HG03064 (cell line): Measurements from ENCODE around the gene SHMT1.
"Not testable (repeated sequence)": the region's sequence is repeated elsewhere in the genome, so short reads cannot be mapped to it uniquely, and the experiment has no call there.

Source experiments
- ATAC-seq: cut with Tn5 transposase; IDR thresholded peaks from one replicate; pipeline ENCODE4 v1.9.1; 2021; ENCODE audit warnings: low read depth; ENCODE audit not compliant: unreplicated experiment

Gene SHMT1

GRCh38 chr17:18363101-18364049 is at the start of gene SHMT1:
TSS of gene SHMT1 (minus strand) at chr17:18363550. CDS start at chr17:18355981, 7,569 bp downstream.
- peak; percentile 91 for ATAC-seq

DNA sequence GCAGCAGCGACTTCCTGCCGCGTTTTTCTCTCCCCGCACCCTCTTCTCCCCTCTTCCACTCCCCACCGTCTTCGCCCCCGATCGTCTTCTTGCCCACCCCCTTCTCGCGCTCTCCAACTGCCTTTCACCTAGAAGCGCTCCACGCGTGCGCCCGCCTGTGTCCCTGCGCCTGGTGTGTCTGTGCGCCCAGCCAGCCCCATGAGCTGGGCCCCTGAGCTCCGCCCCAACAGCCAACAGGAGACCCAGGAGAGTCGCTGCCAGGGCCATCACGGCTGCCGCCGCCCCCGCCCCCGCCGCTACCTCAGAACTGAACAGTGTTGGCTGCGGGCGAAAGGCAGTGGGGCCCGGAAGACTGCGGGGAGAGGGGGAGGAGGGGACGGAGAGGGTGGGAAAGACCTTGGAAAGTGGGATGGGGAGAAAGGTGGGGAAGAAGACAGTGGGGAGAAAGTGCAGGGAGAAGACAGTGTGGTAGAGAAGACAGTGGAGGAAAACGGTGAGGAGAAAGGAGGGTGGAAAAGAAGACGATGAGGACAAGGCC is 48.7 kb upstream of the SHMT1 start:
- not testable (repeated sequence) for ATAC-seq

DNA sequence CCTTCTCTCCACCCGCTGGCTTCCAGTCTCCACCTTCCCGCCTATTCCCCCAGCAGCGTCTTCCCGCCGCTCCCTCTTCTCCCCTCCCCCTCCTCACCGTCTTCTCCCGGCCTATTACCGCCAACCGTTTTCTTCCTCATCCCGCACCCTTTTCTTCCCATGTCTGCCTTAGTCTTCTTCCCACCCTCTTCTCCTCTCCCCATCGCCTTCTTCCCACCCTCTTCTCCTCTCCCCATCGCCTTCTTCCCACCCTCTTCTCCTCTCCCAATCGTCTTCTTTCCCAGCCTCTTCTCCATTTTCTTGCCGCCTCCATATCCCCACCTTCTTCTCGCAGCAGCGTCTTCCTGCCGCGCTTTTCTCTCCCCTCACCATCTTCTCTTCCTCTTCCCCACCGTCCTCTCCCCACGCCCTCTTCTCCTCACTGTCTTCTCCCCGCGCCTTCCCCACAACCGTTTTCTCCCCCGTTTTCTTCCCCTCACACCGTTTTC is 48.1 kb upstream of the SHMT1 start:
- ATAC-seq, result not testable (repeated sequence)

DNA sequence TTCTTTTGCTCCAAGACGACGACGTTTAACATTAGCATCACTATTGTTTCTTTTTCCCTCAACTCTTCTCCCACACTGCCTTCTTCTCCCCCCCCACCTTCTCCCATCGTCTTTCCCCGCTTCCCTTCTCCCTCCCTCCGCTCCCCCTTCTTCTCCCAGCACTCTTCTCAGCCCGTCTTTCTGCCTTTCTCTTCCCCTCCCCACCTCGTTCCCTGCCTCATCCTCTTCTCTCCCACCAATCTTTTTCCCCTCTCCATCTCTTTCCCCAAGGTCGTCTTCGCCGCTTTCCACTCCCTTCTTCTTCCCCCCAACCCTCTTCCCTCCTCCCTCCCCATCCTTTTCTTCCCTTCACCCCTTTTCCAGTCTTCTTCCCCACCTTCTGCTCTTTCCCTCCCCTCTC is 47.4 kb upstream of the SHMT1 start:
- ATAC-seq, result not testable (repeated sequence)

GRCh38 chr17:18409321-18409720 is 46.0 kb upstream of the SHMT1 start:
- ATAC-seq, result not testable (repeated sequence)

DNA sequence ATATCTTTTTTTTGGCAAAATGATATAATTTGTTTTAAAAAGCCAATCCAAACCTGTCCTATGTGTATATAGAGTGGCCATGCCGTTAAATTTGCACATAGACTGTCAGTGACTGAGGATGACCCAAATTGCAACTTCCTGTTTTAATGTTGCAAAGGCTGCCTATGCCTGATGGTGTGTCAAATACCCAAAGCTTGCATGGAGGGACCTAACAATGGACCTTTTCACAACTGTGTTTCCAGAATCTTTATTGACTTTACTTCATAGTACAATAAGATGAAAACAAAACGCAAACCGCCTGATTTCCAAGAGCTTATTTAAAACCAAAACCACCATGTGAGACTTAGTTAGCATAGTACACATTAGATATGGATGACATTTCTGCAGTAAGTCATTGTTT is 45.6 kb upstream of the SHMT1 start:
- ATAC-seq, result not testable (repeated sequence)

DNA sequence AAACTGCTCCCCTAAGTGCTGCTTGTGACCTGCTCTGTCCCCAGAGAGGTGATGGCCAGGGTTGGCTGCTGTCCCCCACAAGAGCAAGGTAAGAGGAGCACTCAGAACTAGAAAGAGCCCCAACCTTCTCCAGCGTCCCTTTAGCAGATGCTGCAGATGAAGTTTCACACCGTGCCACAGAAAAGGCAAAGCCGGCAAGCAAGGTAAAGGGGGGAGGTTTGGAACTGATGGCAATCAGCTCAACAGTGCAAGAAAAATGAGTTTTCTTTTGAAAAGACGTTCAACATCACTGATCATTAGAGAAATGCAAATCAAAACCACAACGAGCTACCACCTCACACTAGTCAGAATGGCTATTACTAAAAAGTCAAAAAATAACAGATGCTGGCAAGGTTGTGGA is 40.3 kb upstream of the SHMT1 start:
- peak; percentile 96 for ATAC-seq

- not testable (repeated sequence) for ATAC-seq
Observed at GRCh38 chr17:18403166-18403565, 39.8 kb upstream of the SHMT1 start.

- not testable (repeated sequence) for ATAC-seq
Observed at GRCh38 chr17:18401872-18402590, 38.7 kb upstream of the SHMT1 start.

GRCh38 chr17:18388728-18389127 is 25.4 kb upstream of the SHMT1 start:
- not testable (repeated sequence) for ATAC-seq

- ATAC-seq, result not testable (repeated sequence)
Observed at GRCh38 chr17:18388266-18388665, 24.9 kb upstream of the SHMT1 start.

DNA sequence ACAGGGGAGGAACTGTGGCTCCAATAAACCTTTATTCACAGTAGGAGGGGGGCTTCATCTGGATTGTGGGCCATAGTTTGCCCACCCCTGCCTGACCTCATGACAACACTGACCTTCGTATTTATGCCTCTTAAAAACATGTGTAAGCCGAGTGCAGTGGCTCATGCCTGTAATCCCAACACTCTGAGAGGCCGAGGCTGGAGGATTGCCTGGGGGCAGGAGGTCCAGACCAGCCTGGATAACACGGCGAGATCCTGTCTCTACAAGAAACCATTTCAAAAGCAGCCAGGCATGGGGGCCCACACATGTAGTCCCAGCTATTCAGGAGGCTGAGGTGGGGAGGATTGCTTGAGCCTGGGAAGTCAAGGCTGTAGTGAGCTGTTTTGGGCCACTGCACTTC is 24.2 kb upstream of the SHMT1 start:
- not testable (repeated sequence) for ATAC-seq

DNA sequence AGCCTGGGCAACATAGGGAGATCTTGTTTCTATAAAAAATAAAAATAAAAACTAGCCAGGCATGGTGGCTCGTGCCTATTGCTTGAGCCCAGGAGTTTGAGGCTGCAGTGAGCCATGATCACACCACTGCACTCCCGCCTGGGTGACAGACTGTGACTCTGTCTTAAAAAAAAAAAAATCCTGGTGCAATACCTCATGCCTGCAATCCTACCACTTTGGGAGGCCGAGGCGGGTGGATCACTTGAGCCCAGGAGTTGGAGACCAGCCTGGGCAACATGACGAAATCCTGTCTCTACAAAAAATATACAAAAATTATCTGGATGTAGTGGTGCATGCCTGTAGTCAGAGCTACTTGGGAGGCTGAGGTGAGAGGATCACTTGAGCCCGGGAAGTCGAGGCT is 20.9 kb upstream of the SHMT1 start:
- not testable (repeated sequence) for ATAC-seq

DNA sequence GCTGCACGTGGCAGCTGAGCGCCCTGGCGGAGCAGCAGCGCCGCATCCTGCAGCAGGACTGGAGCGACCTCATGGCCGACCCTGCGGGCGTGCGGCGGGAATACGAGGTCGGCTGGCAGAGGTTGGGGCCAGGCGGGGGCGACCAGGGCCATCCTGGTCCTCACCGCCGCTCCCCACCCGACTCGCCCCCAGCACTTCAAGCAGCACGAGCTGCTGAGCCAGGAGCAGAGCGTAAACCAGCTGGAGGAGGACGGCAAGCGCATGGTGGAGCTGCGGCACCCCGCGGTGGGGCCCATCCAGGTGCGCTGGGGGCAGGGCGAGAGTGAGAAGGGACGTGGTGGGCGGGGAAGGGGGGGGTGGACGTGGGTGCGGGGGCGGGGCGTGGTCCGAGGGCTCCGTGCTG is 19.7 kb upstream of the SHMT1 start:
- not testable (repeated sequence) for ATAC-seq

GRCh38 chr17:18382441-18383078 is 19.2 kb upstream of the SHMT1 start:
- ATAC-seq, result no peak

GRCh38 chr17:18381953-18382245 is 18.5 kb upstream of the SHMT1 start:
- ATAC-seq, result no peak

- ATAC-seq, result no peak
Observed at GRCh38 chr17:18381158-18381952, 18.0 kb upstream of the SHMT1 start.

DNA sequence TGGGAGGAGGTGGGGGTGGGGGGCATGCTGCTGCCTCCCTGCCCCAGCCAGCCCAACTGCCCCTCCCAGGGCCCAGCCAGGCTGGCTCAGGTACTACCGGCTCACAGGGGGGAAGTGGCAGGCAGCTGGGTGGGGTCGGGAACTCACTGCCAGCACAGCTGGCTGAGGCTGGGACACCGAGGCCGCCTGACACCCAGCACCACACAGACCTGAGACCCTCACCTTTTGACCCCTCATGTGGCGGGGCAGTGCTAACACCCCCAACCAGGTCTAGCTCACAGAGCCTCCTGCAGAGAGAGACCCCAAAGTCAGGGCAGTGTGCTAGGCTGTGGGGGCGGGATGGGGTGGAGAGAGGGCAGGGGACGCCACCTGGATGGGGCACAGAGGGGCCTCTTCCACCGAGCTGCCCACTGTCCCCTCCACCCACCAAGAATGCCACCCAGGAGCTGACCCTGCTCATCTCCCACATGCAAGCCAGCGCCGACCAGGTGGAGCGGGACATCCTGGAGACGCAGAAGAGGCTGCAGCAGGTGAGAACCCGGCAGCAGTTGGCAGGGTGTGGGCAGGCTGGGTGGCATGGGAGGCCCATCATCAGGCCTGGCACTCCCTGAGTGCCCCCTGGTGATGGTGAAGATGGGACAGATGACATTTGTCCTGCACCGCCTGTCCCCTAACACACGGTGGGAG is 17.3 kb upstream of the SHMT1 start:
- ATAC-seq, result no peak
